ENCODE results near the gene LCN2. TPM values are rescaled to one million over a fixed set of nuclear protein-coding genes. Genes with fewer than 3 reads are reported as not detected.

Gene LCN2
- total and polyA plus RNA-seq, 10 of the 15 experiments (the other 5 are each of a cell fraction or from before 2014, with no cell fraction given): not detected

- TF ChIP-seq PBX3 (IDR thresholded peaks at IDR 0.05; ENCODE audit: insufficient replicate concordance, low read depth, low read length): no peak
- TF ChIP-seq ESRRA (IDR thresholded peaks at IDR 0.05; ENCODE audit: low read length): no peak
- TF ChIP-seq RELA (IDR thresholded peaks at IDR 0.05; ENCODE audit: borderline replicate concordance, partially characterized antibody): peak; percentile 61
- no peak for TF ChIP-seq HSF1 (IDR thresholded peaks at IDR 0.05; ENCODE audit: low read depth, low read length)
- TF ChIP-seq E4F1 (IDR thresholded peaks at IDR 0.05; ENCODE audit: borderline replicate concordance, partially characterized antibody): no peak
- no peak for TF ChIP-seq TAF1 (IDR thresholded peaks at IDR 0.05; ENCODE audit: borderline replicate concordance, low read depth, low read length)
- TF ChIP-seq SREBF1 (IDR thresholded peaks at IDR 0.05; ENCODE audit: low read length): no peak
- no peak for TF ChIP-seq ZBTB40 (IDR thresholded peaks at IDR 0.05; ENCODE audit: borderline replicate concordance)
- peak; percentile 60; the same call in 1 of the 2 replicates for TF ChIP-seq ZNF687 (IDR thresholded peaks at IDR 0.05)
- no peak for TF ChIP-seq CHD2 (IDR thresholded peaks at IDR 0.05; ENCODE audit: borderline replicate concordance, low read depth, low read length)
- 0 out of 2 replicates have a peak, but pooled peaks have one; percentile 28 for TF ChIP-seq NFXL1 (IDR thresholded peaks at IDR 0.05; ENCODE audit: borderline replicate concordance)
- TF ChIP-seq GABPA (IDR thresholded peaks at IDR 0.05; ENCODE audit: low read depth): no peak
- 0 out of 4 replicates have a peak, but pooled peaks of 1 of the 2 experiments have one; percentile 30 for TF ChIP-seq SRF (IDR thresholded peaks at IDR 0.05; ENCODE audit: low read depth in 2 of 2, low read length in 2 of 2)
- TF ChIP-seq ZNF274 (IDR thresholded peaks at IDR 0.05; ENCODE audit: insufficient read depth, insufficient read length): no peak
- peak; percentile 75 for TF ChIP-seq KLF5 (IDR thresholded peaks at IDR 0.05; ENCODE audit: partially characterized antibody)
Measured at GRCh38 chr9:128127568-128127989, 21.7 kb upstream of the LCN2 start, which contains the start of gene PTGES2 (continued).

Measured in GM12878 (cell line).